A172 (cell line): Measurements from ENCODE around the gene POLR3B. TPM values are rescaled to one million over a fixed set of nuclear protein-coding genes. Genes with fewer than 3 reads are reported as not detected.
"Not testable (repeated sequence)": the region's sequence is repeated elsewhere in the genome, so short reads cannot be mapped to it uniquely, and the experiment has no call there.

Source experiments
- DNase-seq: peaks from one replicate; pipeline ENCODE4 v3.0.0-alpha.2; 2015; ENCODE audit warnings: low spot score
- total RNA-seq: library from RNA; depleted of rRNA; stranded (reverse); fragments of >200 nt; shearing (Covaris generic); gene quantifications from 2 replicates; pipeline ENCODE4 v1.2.3, GENCODE V29; 2014

Gene POLR3B
- total RNA-seq, 1 experiment from 2014 or later: 7.2 TPM

DNA sequence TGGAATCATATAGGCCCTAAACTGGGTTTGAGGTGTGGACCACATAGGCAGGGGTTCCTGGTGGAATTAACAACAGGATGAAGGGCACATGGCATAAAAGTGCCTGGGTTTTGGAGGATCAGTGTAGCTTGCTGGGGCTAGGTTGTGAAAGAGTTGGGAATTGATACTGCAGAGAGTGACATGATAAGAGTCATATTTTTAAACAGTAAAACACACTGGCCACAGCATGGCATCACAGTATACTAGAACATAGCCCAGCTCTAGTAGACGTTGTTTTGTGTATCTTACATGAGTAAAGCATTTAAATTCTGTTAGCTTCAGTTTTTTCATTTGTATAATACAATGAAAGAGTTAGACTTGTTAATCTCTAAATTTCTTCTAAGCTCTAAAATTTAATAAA lies 102.0 kb downstream of the POLR3B start:
- no peak for DNase-seq

DNA sequence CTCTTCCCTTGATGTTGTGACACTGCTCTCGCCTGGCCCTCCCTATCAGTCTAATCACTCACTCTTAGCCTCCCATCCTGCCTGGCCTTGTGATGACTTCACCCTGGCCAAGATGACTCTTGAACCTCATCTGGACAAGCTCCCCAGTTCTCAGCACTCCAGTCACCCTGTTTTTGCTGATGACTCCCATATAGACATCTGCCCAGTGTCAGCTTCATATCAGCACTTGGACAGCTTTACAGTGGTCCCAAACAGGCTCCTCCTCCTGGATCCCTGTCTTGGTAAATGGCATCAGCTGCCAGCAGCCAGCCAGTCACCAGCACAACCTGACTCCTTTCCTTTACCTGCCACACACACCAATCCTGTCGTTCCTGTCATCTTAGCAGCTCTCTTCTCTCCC lies 104.2 kb downstream of the POLR3B start:
- no peak for DNase-seq

DNA sequence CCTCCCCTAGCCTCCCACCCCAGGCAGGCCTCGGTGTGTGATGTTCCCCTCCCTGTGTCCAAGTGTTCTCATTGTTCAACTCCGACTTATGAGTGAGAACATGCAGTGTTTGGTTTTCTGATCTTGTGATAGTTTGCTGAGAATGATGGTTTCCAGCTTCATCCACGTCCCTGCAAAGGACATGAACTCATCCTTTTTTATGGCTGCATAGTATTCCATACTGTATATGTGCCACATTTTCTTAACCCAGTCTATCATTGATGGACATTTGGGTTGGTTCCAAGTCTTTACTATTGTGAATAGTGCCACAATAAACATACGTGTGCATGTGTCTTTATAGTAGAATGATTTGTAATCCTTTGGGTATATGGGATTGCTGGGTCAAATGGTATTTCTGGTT lies 108.1 kb downstream of the POLR3B start:
- not testable (repeated sequence) for DNase-seq

DNA sequence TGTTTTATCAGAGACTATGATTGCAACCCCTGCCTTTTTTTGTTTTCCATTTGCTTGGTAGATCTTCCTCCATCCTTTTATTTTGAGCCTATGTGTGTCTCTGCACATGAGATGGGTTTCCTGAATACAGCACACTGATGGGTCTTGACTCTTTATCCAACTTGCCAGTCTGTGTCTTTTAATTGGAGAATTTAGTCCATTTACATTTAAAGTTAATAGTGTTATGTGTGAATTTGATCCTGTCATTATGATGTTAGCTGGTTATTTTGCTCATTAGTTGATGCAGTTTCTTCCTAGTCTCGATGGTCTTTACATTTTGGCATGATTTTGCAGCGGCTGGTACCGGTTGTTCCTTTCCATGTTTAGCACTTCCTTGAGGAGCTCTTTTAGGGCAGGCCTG lies 118.1 kb downstream of the POLR3B start:
- DNase-seq: not testable (repeated sequence)

- DNase-seq: not testable (repeated sequence)
Observed at GRCh38 chr12:106477627-106478026, 120.1 kb downstream of the POLR3B start.

DNA sequence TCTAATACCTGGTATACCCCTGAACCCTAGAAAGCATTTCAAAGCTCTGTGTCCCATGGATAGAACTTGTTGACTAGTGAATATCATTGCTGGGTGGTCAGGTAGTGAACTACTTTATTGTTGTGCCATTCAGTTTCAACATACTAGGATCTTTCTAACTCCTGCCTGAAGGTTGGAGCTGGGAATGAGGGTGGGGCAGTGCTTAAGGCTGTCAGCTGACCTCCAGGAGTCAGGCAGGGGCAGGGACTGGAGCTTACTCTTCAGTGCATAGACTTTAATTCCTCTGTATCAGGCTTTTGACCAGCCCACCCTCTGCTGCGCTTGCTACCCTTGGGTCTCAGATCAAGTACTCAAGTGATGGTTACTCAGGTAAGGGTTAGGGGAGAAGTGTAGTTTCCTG lies 122.7 kb downstream of the POLR3B start:
- no peak for DNase-seq

DNA sequence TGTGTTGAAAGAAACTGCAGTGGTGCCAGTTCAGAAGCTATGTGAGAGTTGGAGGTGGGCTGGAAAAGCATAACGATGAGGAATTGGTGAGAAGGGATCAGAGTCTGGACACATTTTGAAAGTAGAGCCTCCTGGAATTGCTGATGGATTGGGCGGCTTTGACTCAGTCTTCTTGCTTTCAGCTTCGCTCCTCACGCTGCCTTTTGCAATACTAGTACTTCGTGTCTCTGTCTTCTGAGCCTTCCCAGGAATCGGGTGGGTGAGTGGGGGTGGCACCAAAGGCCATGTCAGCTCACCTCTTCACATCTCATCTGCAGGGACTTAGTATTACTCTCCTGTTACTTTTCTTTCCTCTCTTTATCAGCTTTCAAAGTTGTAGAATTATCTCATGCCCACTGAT lies 123.7 kb downstream of the POLR3B start:
- DNase-seq: no peak

DNA sequence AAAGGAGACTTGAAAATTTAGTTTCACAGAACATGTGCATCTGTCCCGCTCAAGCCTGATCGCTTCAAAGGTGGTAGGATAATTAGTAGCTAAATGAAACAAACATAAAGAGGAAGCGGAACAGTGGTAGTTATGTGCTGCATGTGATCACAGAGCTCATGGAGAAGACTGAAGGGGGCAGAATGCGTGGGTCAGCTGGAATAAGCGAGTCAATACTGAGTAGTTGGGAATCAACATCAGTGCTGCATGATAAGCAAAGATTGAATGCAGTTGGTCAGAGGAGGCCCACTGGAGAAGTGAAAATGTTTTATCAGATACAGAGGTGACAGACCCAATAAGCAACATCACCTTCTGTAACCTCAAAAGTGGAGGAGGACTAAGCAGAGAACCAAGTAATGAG lies 130.1 kb downstream of the POLR3B start:
- no peak for DNase-seq

- no peak for DNase-seq
Observed at GRCh38 chr12:106488884-106489283, 131.3 kb downstream of the POLR3B start.

DNA sequence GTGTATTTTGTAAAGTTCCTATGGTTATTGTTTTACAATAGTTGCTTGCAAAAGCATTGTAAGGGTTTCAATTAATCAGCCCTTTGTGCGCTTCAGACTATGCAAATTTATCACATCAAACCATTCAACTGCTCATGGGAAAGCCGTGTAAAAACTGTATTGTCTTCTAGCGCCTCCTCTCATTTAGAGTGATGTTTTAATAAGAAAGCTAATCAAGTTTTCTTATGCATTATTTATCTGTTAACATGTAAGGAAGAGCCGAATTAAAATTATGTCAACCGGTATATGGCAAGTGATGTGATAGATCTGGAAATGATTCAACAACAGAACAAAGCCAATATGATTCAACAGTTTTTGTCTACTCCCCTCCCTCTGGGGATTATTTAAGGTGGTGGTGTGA lies 132.7 kb downstream of the POLR3B start:
- DNase-seq: no peak

GRCh38 chr12:106492857-106493256 lies 135.3 kb downstream of the POLR3B start:
- DNase-seq: no peak

- no peak for DNase-seq
Observed at GRCh38 chr12:106493531-106493930, 136.0 kb downstream of the POLR3B start.

DNA sequence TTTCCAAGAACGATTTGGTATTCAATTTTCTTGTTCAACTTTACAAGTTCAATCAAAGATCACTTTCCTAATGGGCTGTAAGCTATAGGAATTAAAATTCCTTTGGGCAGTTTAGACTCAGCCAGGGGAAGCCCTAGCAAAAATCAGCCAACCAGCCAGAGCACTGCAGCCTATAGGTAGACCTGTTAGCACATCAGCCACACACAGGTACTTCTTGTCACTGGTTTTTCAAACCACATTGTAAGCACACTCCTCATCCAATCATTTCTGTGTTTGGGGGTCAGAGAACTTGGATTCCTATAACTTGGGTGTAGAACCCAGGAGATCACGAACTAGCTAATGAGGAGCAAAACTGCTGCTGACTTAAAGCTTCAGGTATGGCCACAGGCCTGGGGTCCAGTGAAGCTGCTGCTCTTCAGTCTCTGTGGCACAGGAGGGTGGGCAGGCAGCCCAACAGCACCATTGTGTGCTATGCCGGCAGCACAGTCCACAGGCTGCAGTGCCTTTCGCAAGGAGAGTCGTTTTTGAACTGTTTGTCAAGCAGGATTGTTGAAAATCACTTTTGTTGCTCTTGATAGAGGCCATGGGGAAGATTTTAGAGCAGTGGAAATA lies 137.9 kb downstream of the POLR3B start:
- no peak for DNase-seq

- DNase-seq: no peak
Observed at GRCh38 chr12:106498056-106498455, 140.5 kb downstream of the POLR3B start.

GRCh38 chr12:106499628-106500027 lies 142.1 kb downstream of the POLR3B start:
- DNase-seq: no peak

GRCh38 chr12:106506691-106507090 lies 149.1 kb downstream of the POLR3B start:
- DNase-seq: no peak

DNA sequence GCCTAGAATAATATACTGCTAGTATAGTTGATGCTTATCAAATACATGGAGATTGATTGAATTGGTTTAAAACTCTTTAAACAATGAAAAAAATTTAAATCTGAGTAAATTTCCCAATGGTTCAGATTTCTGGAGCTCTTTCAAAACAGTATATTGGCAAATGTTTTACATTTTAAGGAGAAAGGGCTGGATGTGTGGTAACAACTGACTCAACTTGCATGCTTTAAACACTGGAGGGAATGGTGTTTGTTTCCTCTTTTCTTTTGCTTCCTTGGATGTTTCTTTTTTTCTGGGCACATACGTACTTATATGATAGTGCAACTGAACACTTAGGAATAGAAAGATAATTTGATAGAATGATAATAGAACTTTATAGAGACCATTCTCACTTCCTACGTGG lies 151.4 kb downstream of the POLR3B start:
- no peak for DNase-seq

- no peak for DNase-seq
Observed at GRCh38 chr12:106511365-106511764, 153.8 kb downstream of the POLR3B start.

- no peak for DNase-seq
Observed at GRCh38 chr12:106517314-106517713, 159.8 kb downstream of the POLR3B start.

DNA sequence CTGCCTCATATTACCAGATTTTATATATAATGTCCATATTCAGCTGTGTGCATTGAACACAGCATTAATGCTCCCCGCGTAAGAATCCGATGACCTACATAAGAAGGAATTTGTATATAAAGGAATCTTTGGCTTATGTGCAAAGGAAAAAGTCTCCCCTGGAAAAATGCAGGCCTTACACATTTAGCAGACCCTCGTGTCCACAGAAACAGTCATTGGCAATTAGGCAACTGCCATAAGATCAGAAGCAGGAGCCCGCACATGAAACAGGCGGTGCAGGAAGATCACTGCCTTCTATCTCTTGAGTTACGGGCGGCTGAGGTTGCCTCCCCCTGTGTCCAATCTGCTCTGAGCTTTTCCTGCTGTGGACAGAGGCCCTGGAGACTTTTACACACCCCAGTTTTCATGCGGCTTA lies 162.1 kb downstream of the POLR3B start:
- no peak for DNase-seq

DNA sequence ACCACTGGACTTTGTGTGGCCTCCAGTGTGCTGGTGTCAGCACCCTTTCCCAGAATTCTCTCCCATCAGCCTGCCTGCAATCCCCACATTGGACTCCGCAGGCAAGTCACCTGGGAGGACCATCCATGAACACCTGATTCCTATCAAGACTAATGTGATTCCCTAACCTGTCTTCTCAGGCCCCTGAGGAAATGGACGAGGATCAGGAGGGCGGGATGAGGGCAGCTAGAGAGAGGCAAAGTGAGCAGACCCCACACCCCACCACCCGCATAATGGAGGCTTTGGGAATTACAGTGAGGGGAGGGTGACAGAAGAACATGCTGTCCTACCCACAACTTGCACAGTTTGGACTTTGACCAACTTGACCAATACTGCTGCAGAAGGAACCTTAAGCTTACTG lies 164.4 kb downstream of the POLR3B start:
- DNase-seq: no peak

DNA sequence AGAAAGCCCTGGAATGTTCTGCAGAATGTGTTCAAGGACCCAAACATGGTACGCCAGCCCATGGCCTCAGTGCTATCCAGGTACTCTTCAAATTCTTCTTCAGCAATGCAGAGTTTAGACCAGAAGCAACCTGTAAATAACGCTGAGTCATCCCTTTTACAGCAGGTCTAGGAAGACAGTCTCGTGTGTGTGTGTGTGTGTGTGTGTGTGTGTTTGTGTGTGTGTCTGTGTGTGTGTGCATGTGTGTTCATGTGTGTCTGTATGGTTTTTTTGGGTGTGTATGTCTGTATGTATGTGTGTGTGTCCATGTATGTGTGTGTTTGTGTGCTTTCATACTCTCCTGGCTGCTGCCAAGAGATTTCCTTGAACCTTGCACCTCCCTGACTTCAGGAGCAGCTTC lies 165.2 kb downstream of the POLR3B start:
- DNase-seq: no peak

DNA sequence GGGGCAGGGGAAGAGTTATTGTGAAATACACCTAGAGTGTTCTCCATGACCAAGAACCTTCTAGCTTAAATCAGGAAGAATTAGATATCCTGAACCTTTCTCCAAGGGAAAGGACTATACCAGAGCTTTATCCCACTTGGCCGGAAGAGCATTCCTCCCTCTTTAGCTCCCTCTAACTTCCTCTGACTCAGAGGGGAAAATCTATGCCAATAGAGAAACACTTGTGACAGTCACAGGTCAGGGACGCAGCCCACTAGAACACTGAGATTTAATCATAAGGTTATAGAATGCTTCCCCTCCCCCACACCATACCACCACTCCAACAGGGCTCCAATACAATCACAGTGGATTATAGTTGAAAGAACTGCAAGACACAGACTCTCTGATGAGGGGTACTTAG lies 169.8 kb downstream of the POLR3B start:
- DNase-seq: peak; percentile 16

DNA sequence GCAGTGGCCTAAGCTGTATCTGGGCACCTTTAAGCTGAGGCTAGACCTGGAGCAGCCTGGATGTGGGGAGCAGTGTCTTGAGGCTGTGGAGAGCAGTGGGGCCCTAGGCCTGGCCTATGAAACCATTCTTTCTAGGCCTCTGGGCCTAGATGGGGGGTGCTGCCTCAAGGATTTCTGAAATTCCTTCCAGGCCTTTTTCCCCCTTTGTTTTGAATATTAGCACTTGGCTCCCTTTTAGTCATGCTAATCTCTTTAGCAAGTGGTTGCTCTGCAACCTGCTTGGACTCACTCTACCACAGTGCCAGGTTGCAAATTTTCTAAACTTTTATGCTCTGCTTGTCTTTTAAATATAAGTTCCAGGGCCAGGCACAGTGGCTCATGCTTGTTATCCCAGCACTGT lies 183.7 kb downstream of the POLR3B start:
- DNase-seq: no peak
